ENCODE measurements around the gene TEAD2.
A peak's percentile ranks its signal among the peaks of the same experiment; 100 is the strongest.

Gene TEAD2

DNA sequence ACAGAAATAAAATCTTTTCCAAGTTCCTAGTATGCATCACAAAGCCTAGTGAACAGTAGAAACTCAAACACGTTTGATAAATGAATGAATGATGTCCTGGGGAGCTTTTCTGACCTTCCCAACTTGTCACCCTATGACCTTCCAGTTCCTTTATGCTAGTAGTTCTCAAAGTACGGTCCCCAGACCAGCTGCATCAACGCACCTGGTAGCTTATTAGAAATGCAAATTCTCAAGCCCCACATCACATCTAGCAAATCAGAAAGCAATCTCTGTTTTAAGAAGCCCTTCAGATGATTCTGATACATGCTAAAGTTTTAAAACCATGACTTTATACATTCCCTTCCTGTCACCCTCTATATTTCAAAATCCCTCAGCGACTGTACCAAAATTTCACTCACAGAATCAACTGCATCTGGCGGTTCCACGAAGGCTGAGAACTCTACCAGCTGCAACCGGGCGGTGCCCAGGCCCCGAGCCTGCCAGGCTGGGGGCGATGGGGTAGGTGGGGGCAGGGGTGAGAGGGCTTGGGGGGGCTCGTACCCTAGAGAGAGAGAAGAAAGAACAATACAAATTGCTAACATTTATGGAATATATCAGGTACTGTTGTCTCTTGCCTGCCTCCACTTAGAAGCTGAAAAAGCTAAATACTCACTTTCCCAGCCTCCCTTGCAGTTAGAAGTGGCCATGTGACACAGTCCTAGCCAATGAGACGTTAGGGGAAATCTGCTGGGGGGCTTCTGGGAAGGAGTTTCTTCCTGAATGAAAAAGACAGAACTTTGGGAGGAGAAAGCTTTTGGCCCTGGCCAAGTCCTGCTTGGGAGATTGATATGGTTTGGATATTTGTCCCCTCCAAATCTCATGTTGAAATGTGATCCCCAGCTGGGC, 13.7 kb downstream of the TEAD2 start:
- no peak for DNase-seq (ENCODE audit: low spot score)

DNA sequence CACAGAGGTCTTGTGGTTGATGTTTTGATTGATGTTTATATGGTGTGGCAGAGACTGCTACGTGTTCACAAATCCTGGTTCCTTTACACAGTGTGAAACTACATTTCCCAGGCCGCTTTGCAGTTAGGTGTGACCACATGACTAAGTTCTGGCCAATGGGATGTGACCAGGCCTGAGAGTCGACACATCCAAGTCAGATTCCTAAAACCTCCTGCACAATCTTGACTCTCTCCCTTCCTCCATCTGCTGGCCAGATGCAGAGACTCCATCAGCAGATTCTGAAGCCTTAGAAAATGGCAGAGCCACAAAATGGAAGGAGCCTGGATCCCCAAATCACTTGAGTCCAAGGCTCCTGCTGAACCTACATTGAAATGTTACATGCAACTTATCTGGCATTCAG, 14.4 kb downstream of the TEAD2 start:
- peak; percentile 25 for DNase-seq (ENCODE audit: low spot score)

DNA sequence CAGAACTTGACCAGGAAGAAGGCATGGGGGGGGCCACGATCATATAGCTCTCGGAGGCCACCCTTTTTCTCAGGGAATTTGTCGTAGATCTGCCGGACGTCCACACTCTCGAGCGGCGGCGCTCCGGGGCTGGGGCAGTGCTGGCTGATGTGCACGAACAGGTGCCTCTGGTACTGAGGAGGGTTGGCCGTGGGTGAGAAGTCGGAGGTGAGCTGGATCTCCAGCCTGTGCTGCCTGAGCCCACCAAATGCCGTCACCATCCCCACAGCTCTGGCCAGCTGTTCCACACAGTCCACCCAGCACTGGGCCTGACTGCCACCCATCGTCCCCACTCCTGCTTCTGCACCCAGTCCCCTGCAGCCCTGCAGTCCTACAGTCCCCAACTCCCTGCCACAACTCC, 15.0 kb downstream of the TEAD2 start:
- no peak for DNase-seq (ENCODE audit: low spot score)

DNA sequence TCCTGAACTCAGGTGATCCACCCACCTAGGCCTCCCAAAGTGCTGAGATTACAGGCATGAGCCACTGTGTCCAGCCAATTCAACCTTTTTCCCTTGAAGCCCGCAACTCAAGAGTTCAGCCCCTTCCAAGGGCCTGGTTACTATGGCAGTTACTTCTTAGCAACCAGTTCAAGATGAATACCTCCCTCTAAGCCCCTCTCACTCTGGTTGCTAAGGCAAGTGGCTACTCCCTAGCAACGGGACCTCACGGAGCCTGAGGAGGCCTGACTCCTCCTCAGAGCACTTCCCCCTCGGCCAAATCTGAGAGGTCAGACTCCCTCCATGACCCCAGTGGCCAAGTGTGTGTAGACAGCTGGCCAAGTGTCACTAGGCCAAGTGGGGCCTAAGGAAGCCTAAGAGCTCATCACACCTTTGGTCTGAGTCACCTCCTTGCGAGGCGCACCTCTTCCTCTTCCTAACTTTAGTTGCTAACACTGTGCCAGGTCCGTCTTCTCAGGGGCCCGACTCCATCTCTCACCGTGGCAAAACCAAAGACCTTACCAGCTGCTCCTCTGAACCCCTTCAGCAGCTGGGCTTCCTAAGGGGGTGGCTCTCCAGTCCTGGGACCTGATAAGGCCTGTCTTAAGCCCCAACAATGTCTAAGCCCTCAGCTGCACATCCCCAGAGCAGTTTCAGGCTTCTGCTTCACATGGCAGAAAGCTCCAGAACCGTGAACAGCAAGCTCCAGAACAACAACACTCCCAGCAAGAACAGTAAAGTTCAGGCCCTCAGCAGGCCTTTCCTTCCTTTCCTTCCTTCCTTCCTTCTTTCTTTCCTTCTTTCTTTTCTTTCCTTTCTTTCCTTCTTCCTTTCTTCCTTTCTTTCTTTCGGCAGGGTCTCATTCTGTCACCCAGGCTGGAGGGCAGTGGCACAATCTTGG, 17.5 kb downstream of the TEAD2 start:
- DNase-seq (ENCODE audit: low spot score), result no peak

DNA sequence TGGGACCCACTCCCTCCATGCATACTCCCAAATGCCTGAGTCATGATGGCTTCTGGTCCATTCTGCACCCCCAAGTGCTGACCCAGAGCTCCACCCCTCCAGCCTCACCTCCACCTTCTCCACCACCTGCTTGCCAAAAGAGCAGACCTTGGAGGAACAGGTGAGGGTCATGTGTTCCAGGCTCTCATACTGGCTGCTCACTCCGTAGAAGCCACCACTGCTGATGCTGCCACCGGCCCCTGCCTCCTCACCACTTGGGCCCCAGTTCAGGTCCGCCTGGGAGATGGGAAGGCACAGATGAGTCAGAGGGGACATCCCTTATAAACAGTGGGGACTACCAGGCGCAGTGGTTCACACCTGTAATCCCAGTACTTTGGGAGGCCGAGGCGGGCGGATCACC, 19.1 kb downstream of the TEAD2 start:
- no peak for DNase-seq (ENCODE audit: low spot score)

DNA sequence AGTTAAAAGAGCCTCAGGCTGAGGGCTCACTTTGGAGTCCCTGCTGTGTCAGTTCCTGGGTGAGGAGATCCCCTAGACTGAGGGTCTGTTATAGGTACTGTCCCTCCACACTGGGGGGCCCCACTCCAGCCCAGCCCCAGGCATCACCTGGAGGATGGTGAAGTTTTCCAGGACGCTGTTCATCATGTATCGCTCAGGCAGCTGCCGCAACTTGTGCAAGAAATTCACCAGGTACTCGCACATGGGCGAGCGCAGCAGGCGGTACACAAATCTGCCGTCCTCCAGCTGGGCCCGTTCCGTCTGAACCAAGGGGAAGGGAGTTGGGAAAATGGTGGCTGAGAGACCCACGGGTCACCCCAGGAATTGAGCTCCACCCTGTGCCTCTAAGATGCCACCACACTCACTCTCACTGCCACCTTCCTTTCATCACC, 19.9 kb downstream of the TEAD2 start:
- DNase-seq (ENCODE audit: low spot score), result no peak

DNA sequence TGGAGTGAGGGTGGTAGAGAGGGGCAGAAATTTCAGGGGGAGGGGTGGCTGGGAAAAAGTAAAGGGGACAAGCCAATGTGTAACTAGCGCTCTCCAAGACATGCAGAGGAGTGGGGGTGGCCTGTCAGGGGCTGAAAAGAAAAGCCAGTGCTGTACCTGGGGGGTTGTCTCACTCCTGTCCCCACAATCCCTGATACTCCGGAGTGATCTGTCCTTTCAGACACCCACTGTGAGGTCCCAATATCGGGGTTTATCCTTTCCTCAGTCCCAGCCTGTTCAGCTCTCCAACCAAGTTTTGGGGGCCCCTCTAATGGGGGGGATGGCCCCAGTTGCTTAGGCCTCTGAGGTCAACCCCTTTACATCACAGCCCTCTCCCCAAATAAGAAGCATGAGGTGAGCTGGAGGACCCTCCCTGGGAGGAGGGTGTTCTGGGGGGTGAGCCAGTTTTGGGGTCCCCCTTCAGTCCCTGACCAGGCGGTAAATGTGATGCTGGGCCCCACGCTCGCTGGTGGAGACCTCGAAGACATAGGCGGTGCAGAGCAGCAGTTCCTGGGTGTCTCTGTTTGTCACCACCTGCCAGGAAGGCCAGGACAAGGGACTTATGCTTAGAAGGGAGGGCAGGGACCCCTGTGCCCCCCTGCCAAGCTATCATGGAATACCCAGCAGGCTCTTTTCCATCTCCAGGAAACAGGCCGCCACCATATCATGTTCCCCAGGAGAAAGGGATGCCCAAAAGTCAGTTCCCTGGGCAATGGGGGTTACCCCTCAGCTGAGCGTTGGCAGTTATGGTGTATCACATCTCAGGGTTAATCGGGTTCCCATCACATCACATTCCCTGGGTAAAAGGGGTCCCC, 21.1 kb downstream of the TEAD2 start:
- DNase-seq (ENCODE audit: low spot score), result no peak

DNA sequence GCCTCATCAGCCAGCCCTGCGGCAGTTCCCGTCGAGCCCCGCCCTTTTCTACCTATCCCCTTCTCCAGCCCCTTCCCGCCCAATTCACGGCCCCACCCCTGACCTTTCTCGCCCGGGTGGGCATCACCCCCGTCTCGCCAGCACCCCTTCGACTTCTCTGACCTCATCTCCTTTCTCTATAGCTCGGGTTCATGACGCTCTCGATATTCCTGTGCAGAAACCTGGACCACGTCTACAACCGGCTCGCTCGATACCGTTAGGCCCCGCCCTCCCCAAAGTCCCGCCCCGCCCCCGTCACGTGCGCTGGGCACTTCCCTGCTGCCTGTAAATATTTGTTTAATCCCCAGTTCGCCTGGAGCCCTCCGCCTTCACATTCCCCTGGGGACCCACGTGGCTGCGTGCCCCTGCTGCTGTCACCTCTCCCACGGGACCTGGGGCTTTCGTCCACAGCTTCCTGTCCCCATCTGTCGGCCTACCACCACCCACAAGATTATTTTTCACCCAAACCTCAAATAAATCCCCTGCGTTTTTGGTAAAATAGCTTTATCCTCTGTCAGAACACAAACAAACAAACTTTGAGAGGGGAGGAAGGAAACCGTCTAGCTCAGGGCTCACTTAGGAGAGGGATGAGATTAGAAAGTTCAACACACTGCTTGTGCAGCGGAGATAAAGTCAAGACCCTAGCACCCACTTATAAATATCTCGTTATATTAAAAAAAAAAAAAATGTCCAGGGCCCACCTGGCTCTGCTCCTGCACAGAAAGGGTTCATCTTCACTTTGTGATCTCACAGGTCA, 21.9 kb downstream of the TEAD2 start:
- DNase-seq (ENCODE audit: low spot score), result no peak

DNA sequence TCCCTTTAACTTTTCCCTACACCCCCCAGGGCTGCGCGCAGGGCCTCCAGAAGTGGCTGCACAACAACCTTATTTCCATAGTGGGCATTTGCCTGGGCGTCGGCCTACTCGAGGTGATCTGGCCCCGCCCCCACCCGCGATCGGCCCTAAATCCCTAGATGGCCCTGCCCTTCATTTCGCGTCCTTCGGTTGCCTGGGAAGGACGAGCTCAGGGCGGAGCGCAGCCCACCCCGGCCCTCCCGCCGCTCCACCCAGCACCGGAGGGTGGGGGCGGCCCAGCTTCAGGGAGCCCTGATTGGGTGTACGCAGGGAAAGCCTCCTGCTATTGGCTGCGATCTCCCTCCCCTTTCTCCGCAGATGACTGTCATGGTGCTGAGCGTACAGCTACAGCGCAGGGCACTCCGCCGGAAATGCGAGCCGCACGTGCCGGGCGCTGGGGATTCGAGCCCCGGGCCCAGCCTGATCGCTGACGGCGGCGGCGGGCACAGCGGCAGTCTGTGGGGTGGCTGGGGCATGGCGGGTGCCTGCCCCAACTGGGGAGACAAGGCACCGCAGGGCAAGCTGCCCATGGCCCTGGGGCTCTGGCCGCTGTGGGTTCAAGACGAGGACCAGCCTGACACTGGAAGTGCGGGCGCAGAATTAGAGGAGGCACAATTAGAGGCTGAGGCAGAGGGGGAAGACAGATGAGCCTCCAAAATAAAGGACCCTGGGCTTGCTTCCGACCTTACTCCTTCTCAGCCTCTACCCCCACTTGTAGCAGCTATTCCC, 22.7 kb downstream of the TEAD2 start:
- DNase-seq (ENCODE audit: low spot score), result peak; percentile 46

DNA sequence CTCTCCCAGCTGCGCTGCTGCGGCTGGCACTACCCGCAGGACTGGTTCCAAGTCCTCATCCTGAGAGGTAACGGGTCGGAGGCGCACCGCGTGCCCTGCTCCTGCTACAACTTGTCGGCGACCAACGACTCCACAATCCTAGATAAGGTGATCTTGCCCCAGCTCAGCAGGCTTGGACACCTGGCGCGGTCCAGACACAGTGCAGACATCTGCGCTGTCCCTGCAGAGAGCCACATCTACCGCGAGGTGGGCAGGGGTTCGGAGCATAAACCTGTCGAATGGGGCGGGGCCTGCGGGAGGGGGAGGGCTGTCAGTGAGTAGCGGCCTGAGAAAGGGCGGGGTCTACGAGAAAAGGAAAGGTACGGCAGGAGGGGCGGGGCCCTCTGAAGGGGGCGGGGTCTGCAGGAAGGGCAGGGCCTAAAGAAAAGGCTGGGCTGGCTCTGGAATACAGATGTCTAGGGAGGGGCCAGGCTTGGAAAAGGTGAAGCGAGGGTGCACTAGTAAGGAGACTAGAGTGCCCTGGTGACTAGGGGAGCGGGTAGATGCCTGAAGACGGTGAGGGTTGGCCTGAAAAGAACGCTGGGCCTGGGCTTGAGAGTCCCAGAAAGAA, 23.4 kb downstream of the TEAD2 start:
- DNase-seq (ENCODE audit: low spot score), result no peak

DNA sequence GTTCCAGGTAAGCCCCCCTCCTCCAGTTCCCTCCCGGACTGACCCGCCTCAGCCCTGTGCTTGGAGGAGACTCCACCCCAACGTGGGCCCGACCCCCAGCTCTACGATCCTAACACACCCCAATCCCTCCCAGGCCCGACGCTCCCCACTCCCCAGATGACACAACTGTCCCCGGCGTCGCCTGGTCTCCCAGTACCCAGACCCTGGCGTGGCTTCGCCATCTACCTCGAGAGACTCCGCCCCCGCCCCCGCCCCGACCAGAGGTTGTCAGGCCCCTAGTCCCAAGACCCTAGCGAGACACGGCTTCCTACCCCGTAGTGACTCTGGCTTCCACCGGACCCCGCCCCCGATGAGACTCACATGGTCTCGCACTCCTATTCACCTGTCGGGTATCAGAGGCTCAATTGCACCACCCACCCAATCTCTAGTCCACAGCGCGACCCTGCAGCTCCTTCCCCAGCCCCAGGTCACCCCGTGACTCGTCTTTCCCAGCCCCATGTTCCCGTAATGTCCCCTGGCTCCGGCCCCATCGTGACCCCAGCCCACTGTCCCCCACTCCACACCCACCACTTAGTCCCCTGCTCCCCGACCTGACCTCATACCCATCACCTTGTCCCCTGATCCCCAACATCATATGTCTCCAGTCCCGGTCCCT, 24.1 kb downstream of the TEAD2 start:
- no peak for DNase-seq (ENCODE audit: low spot score)

DNA sequence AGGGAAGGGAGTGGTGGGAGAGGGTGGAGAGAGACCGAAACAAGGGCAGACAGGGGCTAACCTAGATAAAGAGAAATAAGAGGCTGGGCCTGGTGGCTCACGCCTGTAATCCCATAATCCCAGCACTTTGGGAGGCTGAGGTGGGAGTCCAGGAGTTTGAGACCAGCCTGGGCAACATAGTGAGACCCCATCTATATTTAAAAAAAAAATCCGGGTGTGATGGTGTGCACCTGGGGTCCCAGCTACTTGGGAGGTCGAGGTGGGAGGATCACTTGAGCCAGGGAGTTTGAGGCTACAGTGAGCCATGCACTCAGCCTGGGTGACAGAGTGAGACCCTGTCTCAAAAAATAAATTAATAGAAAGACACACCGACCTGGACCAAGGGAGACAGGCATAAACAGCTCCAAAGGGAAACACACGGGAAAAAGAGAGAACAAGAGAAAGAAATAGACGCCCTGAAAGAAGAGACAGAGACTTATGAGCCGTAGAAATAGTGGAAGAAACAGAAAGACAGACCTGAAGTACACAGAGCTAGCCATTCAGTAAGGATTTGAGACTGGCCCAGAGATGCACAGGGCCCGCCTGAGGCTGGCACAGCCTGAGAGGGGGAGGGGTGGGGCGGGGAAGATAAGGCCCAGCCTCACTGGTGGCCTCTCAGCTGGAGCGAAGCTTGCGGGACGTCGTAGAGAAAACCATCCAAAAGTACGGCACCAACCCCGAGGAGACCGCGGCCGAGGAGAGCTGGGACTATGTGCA, 24.8 kb downstream of the TEAD2 start:
- DNase-seq (ENCODE audit: low spot score), result no peak

DNA sequence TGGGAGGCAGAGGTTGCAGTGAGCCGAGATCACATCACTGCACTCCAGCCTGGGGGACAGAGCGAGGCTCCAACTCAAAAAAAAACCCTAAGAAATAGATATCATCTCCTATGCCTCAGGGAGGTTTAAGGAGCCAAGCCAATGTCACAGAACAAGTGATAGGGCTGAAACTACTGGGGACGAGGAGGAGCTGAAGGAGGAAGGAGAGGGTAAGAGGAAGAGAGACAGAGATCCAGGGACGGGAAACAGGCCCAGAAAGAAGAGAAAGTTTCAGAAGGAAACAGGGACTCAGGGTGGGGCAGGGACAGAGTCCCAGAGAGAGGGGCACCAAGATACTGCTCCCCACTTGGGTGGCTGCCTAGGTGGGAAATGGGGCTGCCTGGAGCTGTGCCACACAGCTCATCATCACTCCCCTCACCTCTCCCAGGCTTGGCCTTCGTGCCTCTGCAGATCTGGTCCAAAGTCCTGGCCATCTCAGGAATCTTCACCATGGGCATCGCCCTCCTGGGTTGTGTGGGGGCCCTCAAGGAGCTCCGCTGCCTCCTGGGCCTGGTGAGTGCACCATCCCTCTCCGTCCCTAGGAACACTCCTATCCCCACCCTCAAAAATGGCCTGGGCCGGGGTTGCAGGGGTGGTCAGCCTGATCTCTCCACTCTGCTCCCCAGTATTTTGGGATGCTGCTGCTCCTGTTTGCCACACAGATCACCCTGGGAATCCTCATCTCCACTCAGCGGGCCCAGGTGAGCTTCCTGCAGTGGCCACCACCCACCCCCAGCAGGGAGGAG, 25.5 kb downstream of the TEAD2 start:
- no peak for DNase-seq (ENCODE audit: low spot score)

DNA sequence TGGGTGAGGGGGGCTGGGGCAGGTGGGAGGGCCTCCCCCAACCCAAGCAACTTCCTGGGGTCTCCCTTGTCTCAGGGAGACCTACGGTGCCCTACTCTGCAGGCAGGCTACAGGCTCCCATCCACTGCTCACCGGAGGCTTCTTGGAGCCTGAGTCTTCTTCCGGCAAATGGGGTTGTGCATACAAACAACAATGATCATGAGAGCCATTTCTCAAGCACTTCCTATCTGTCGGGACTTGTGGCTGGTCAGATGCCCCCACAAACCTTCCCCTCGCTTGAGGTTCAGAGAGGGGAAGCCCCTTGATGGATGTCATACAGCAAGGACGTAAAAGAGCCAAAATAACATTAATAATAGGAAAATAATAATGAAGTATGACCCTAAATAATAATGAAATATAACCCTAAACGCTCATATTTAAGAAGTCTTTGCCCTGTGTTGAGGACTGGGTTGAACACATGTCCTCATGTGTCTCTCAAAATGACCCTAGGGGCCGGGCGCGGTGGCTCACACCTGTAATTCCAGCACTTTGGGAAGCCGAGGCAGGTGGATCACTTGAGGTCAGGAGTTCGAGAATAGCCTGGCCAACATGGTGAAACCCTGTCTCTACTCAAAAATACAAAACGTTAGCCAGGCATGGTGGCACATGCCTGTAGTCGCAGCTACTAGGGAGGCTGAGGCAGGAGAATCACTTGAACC, 26.3 kb downstream of the TEAD2 start:
- no peak for DNase-seq (ENCODE audit: low spot score)

DNA sequence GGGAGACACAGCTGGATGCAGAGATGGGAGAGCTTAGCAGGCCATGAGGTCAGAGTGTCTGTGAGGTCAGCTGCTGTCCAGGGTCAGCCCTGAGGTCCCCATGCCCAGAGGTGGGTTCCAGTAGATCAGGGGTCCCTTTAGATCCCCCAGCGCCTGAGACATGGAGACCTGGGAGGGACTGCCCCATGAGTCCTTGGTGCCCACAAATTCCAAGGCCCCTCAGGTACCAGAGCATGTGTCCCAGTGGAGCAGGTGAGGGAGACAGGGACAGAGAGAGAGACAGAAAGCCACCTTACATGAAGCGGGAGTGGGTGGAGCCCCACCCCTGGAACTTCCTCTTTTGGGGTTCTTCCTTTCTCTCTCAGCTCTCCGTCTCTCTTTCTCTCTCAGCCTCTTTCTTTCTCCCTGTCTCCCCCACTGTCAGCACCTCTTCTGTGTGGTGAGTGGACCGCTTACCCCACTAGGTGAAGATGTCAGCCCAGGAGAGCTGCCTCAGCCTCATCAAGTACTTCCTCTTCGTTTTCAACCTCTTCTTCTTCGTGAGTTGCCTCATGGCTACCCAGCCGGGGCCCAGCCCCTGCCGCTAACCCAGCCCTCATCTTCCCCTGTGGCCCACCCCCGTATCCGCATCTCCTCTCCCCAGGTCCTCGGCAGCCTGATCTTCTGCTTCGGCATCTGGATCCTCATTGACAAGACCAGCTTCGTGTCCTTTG, 27.0 kb downstream of the TEAD2 start, which contains the start of gene CD37:
Gene CD37, plus strand, starts transcription at position 336 of the 713 bp plus-strand sequence. Its CDS starts 135 bp downstream, at position 471.
- no peak for DNase-seq (ENCODE audit: low spot score)

DNA sequence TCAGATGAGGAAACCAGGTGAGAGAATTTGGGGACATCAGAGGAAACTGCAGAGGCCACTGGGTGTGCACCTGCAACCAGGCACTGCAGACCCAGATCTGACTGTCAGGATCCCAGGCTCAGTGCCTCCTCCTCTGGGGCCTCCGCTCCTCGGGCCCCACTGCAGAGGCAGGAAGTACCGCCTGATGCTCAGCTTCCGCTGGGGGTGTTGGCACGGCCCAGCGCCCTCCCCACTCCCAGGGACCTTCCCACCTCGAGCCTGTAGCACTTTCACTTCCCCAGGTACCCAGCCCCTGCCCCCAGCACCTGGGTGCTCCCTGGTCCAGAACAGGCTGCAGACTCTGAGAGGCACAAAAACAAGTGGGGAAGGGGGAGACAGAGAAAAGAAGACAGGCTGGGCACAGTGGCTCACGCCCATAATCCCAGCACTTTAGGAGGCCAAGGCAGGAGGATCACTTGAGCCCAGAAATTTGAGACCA, 28.4 kb downstream of the TEAD2 start:
- DNase-seq (ENCODE audit: low spot score), result no peak

Data from SK-N-DZ (cell line).